ENCODE results near the gene SCNM1.

GRCh38 chr1:151144474-151145303, 21.3 kb upstream of the SCNM1 start:
- TF ChIP-seq POLR2A (IDR thresholded peaks at IDR 0.05; ENCODE audit: low read depth) (no peak), POLR2AphosphoS5 (IDR thresholded peaks at IDR 0.05) (no peak)

Data from esophagus muscularis mucosa (tissue), 2 donors.